Testis (tissue), 3 donors: ENCODE measurements around the gene TM4SF1. TPM values are rescaled to one million over a fixed set of nuclear protein-coding genes. Genes with fewer than 3 reads are reported as not detected.
"Not testable (repeated sequence)": the region's sequence is repeated elsewhere in the genome, so short reads cannot be mapped to it uniquely, and the experiment has no call there.

Experiments
- DNase-seq: peaks from one replicate; pipeline ENCODE4 v3.0.0-alpha.2; 2019
- H3K27ac ChIP-seq, 2 donors: fragments of 200-600 bp; sonication (generic); one replicate each; pipeline ENCODE4 v1.5.1; 2019
- H3K27me3 ChIP-seq: fragments of 200-600 bp; sonication (generic); one replicate; pipeline ENCODE4 v1.5.1; 2019
- H3K36me3 ChIP-seq: fragments of 200-600 bp; sonication (generic); one replicate; pipeline ENCODE4 v1.5.1; 2017; ENCODE audit warnings: low read depth; ENCODE audit errors: missing control alignments
- H3K4me1 ChIP-seq: fragments of 200-600 bp; sonication (generic); one replicate; pipeline ENCODE4 v1.5.1; 2019
- H3K4me3 ChIP-seq, 2 donors: fragments of 200-600 bp; sonication (generic); one replicate each; pipeline ENCODE4 v1.5.1; 2017 to 2019
- H3K9me3 ChIP-seq: fragments of 200-600 bp; sonication (generic); one replicate; pipeline ENCODE4 v1.5.1; 2017
- POLR2A ChIP-seq: fragments of 450-650 bp; IDR thresholded peaks from one replicate; pipeline ENCODE4 v1.6.1; 2017; ENCODE audit warnings: antibody characterized with exemption, mild to moderate bottlenecking, moderate library complexity
- WGBS, 2 donors: methylation state at CpG; one replicate each; pipeline ENCODE4 v1.1.5; 2018; 5-methylcytosine and 5-hydroxymethylcytosine counted together
- intact Hi-C: fragments of 100-400 bp; cut with DNase I; formaldehyde crosslinking; loops from one replicate; pipeline ENCODE4 v1.15.1; 2023; ENCODE audit warnings: low total_unique reads
- polyA plus RNA-seq: library from polyadenylated mRNA; stranded (reverse); fragments of 350-450 nt; fragmentation: Illumina TruSeq; extraction: RNeasy Lipid Tissue Mini Kit (QIAGEN cat#74804); gene quantifications from one replicate; pipeline ENCODE4 v1.2.3, GENCODE V29; 2014; ENCODE audit warnings: low read depth, low replicate concordance; ENCODE audit not compliant: insufficient read depth
- total RNA-seq, 2 donors: library from RNA; depleted of rRNA; stranded (reverse); fragments of >200 nt; gene quantifications; one replicate each; pipeline ENCODE4 v1.2.3, GENCODE V29; 2016
- TF ChIP-seq, protein P1 (sequence below), 3 experiments: fragments of 450-650 bp in 2 of 3; fragments of 200-600 bp in 1 of 3; sonication (generic) in 1 of 3; IDR thresholded peaks; one replicate each; pipeline ENCODE4 v1.5.1; 2016 to 2019; ENCODE audit warnings: antibody characterized with exemption in 3 of 3, mild to moderate bottlenecking in 2 of 3, moderate library complexity in 1 of 3

The TM4SF1 gene
- total and polyA plus RNA-seq, 3 donors from 2014 or later = 16.2 to 62.7 (median 24.9) TPM

DNA sequence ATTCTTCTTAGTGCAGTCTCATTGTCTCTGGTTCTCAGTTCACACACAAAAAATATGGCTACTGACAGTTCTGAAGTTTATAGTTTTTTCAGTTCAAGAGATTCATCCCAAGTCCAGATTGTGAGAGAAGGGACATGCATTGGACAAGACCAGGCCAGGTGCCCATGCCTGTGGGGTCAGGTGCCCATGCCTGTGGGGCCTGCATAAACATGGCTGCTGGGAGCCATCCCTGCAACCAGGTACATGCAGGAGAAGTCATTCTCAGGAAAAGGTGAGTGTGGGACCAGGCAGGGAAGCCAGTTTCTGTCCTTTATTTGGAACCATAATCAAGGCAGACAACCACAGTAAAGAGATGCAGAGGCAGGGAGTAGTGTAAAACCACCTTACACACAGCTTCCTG lies 6.3 kb upstream of the TM4SF1 start:
- TF ChIP-seq, protein P1, sequence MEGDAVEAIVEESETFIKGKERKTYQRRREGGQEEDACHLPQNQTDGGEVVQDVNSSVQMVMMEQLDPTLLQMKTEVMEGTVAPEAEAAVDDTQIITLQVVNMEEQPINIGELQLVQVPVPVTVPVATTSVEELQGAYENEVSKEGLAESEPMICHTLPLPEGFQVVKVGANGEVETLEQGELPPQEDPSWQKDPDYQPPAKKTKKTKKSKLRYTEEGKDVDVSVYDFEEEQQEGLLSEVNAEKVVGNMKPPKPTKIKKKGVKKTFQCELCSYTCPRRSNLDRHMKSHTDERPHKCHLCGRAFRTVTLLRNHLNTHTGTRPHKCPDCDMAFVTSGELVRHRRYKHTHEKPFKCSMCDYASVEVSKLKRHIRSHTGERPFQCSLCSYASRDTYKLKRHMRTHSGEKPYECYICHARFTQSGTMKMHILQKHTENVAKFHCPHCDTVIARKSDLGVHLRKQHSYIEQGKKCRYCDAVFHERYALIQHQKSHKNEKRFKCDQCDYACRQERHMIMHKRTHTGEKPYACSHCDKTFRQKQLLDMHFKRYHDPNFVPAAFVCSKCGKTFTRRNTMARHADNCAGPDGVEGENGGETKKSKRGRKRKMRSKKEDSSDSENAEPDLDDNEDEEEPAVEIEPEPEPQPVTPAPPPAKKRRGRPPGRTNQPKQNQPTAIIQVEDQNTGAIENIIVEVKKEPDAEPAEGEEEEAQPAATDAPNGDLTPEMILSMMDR (IDR thresholded peaks at IDR 0.05) = no peak
- no peak for TF ChIP-seq POLR2A
- Histone ChIP-seq H3K36me3 (no peaks in the 10 kb centered on the region), H3K9me3 (no peaks in the 10 kb centered on the region), H3K4me1 (peaks cover 32% of the 10 kb centered on the region), H3K4me3 (no peak overlapping the region), H3K27me3 (no peaks in the 10 kb centered on the region), H3K27ac (peak overlapping the region; percentile 53 to 70)
- DNase-seq = no peak
- intact Hi-C loops = no loop called here

DNA sequence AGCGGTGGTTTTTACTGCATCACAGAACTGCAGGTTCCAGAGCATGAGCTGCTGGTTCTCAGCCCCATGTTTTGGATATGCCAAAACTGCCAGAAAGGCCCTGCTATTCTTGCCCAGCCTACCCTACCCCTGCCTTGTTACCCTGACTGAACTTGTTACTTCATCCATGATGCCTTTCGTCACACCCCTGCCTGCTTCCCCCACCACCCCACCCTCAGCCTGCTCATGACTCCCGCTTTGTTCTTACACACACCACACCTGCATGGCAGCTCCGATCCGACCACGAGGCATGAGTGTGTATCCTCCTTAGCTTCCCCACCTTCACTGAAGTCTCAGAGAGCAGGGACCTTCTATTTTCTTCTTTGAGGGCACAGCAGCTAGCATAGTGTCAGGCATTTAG lies 5.1 kb upstream of the TM4SF1 start:
- Histone ChIP-seq H3K27me3 (no peaks in the 10 kb centered on the region), H3K4me1 (peaks cover 34% of the 10 kb centered on the region), H3K27ac (peak overlapping the region in 1 of 2 donors; percentile 13), H3K36me3 (no peaks in the 10 kb centered on the region), H3K4me3 (no peak overlapping the region), H3K9me3 (no peaks in the 10 kb centered on the region)
- DNase-seq = no peak
- intact Hi-C loops = no loop called here
- TF ChIP-seq, protein P1 (IDR thresholded peaks at IDR 0.05) = no peak
- no peak for TF ChIP-seq POLR2A
- 93 to 95% methylated on average over 6 of the region's 6 CpGs for WGBS, 2 donors

DNA sequence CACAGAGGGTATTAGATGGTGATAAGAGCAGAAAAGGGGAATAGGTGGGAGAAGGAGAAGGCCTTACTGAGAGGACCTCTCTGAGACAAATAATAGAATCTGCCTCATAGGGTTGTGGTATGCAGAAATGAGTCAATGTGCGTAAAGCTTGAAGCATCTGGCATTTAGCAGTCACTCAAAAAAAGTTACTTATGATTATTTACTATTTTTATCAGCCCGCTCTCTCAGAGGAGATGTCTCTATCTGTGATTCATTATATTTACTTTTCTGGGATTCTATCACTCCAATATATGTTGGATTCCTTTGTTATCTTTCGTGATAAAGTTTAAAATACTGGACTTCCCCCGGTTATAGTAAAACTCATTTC lies 4.6 kb upstream of the TM4SF1 start:
- 63 to 70% methylated on average over 4 of the region's 4 CpGs for WGBS, 2 donors
- Histone ChIP-seq H3K27me3 (no peaks in the 10 kb centered on the region), H3K4me1 (peaks cover 30% of the 10 kb centered on the region), H3K27ac (peak overlapping the region in 1 of 2 donors; percentile 13), H3K9me3 (no peaks in the 10 kb centered on the region), H3K4me3 (no peak overlapping the region), H3K36me3 (no peaks in the 10 kb centered on the region)
- no peak for DNase-seq
- TF ChIP-seq POLR2A = no peak
- TF ChIP-seq, protein P1 (IDR thresholded peaks at IDR 0.05) = no peak
- intact Hi-C loops = no loop called here

DNA sequence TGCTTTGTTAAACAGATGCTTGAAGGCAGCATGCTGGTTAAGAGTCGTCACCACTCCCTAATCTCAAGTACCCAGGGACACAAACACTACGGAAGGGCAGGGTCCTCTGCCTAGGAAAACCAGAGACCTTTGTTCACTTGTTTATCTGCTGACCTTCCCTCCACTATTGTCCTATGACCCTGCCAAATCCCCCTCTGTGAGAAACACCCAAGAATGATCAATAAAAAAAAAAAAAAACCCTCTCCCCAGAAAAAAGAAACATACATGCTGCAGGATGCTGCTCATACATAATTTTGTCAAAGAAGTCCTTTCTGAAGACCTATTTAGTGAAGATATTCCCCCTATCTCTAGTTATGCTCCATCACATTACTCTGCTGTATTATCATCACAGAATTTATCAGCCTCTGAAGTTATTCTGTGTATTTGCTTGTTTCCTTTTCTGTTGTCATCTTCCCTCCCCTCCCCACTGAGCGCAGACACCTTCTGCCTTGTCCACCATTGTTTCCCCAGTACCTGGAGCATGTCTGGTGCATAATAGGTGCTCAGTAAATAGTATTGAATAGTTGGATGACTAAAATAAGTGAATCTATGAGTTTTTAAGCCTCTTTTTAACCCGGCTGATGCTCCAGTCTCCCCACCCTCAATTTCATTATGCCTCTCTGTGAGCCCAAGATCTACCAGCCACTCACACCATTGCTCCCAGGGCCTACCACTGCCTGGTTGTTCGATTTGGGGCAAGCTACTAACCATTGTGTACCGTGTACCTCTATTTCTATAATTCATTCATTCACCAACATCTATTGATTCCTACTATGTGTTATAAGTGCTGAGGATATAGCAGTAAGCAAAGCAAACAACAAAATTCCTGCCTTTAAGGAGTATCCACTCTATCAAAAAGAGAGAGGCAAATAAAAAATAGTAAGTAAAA lies 4.0 kb upstream of the TM4SF1 start:
- no peak for TF ChIP-seq POLR2A
- TF ChIP-seq, protein P1 (IDR thresholded peaks at IDR 0.05) = no peak
- Histone ChIP-seq H3K36me3 (no peaks in the 10 kb centered on the region), H3K27ac (no peak overlapping the region), H3K9me3 (no peaks in the 10 kb centered on the region), H3K4me3 (no peak overlapping the region), H3K4me1 (peaks cover 29% of the 10 kb centered on the region), H3K27me3 (no peaks in the 10 kb centered on the region)
- 70 to 72% methylated on average over 6 of the region's 6 CpGs for WGBS, 2 donors
- intact Hi-C loops = no loop called here
- DNase-seq = no peak

DNA sequence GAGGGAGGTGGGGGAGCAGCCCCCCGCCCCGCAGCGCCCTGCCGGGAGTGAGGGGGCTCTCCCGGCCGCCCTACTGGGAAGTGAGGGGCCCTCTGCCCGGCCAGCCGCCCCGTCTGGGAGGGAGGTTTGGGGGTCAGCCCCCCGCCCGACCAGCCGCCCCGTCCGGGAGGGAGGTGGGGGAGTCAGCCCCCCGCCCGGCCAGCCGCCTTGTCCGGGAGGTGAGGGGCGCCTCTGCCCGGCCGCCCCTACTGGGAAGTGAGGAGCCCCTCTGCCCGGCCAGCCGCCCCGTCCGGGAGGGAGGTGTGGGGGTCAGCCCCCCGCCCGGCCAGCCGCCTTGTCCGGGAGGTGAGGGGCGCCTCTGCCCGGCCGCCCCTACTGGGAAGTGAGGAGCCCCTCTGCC lies 2.8 kb upstream of the TM4SF1 start:
- DNase-seq, H3K4me3 ChIP-seq, H3K27ac ChIP-seq, H3K36me3 ChIP-seq, H3K27me3 ChIP-seq, intact Hi-C loops, H3K9me3 ChIP-seq: not testable (repeated sequence)
- no CpG with 5 or more reads among the region's 32 CpGs for WGBS, 2 donors
- H3K4me1 ChIP-seq = peaks cover 24% of the 10 kb centered on the region
